ENCODE data around the gene CD84.
A peak's percentile ranks its signal among the peaks of the same experiment; 100 is the strongest.

The CD84 gene

DNA sequence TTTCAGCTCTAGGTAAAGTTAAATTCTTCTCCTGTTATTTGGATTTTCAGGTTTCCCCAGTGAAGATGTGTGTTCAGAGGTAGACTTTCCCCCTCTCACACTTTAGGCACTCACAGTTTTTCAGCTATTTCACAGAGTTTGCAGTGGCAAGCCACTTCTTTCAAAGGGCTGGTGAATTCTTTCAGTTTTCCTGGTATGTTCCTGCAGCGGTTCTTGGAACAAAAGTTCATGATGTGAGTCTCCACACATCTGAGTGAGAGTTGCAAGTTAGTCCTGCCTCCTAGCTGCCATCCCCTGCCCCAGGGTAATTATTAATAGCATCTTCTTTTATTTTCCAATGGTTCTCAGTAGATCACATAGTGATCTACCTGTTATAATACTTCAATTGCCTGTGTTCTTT lies 27.3 kb upstream of the CD84 start:
- H4K91ac ChIP-seq (ENCODE audit: low read depth, low read length), result no peak overlapping the region

GRCh38 chr1:160605792-160606479 lies 26.6 kb upstream of the CD84 start:
- H2AK5ac ChIP-seq (ENCODE audit: low read length), result no peak overlapping the region
- WGBS (ENCODE audit: extremely low coverage, insufficient coverage, insufficient read length), result no CpG with 5 or more reads among the region's 4 CpGs
- H2AFZ ChIP-seq (ENCODE audit: insufficient read depth, low read length, poor library complexity), result no peak overlapping the region
- H3K14ac ChIP-seq (ENCODE audit: low read length), result no peak overlapping the region
- no peak overlapping the region for H2BK12ac ChIP-seq (ENCODE audit: low read length)
- H3K23ac ChIP-seq (ENCODE audit: low read length), result no peak overlapping the region
- H3K27ac ChIP-seq (ENCODE audit: low read depth, low read length), result no peak overlapping the region
- H3K79me1 ChIP-seq (ENCODE audit: low read length), result no peaks in the 10 kb centered on the region
- no peaks in the 10 kb centered on the region for H3K4me1 ChIP-seq (ENCODE audit: control insufficient read depth in 1 of 2, insufficient read depth in 2 of 2, low read length in 2 of 2)
- no peak overlapping the region for H4K8ac ChIP-seq (ENCODE audit: low read depth, low read length)
- no peaks in the 10 kb centered on the region for H3K79me2 ChIP-seq (ENCODE audit: control insufficient read depth, insufficient read depth, low read length, poor library complexity)
- H3K27me3 ChIP-seq (ENCODE audit: insufficient read depth, low read length), result no peaks in the 10 kb centered on the region
- DNase-seq, result peak in 1 of 2 donors; percentile 31
- H4K12ac ChIP-seq (ENCODE audit: low read depth, low read length), result no peak overlapping the region
- no peak overlapping the region for H3K4me3 ChIP-seq (ENCODE audit: low read depth, low read length)
- H3K4me2 ChIP-seq (ENCODE audit: low read length), result no peak overlapping the region
- H3K18ac ChIP-seq (ENCODE audit: low read length), result no peak overlapping the region
- H3K4ac ChIP-seq (ENCODE audit: low read depth, low read length), result no peak overlapping the region
- H2BK120ac ChIP-seq (ENCODE audit: insufficient read depth, low read length, poor library complexity), result no peak overlapping the region
- no peaks in the 10 kb centered on the region for H3K36me3 ChIP-seq (ENCODE audit: control insufficient read depth in 1 of 2, insufficient read depth in 2 of 2, low read length in 2 of 2)
- no peaks in the 10 kb centered on the region for H3K9me3 ChIP-seq (ENCODE audit: insufficient read depth, low read depth, low read length)
- H3K9ac ChIP-seq (ENCODE audit: low read length), result no peak overlapping the region
- H2BK5ac ChIP-seq (ENCODE audit: low read depth, low read length, poor library complexity), result no peak overlapping the region
- no peak overlapping the region for H4K91ac ChIP-seq (ENCODE audit: low read depth, low read length)

More for the DNA sequence above, 27.3 kb upstream of the CD84 start:
- no peaks in the 10 kb centered on the region for H3K4me1 ChIP-seq (ENCODE audit: control insufficient read depth in 1 of 2, insufficient read depth in 2 of 2, low read length in 2 of 2)
- no peaks in the 10 kb centered on the region for H3K36me3 ChIP-seq (ENCODE audit: control insufficient read depth in 1 of 2, insufficient read depth in 2 of 2, low read length in 2 of 2)
- no peak overlapping the region for H2BK12ac ChIP-seq (ENCODE audit: low read length)
- H3K79me2 ChIP-seq (ENCODE audit: control insufficient read depth, insufficient read depth, low read length, poor library complexity), result no peaks in the 10 kb centered on the region
- no peak overlapping the region for H3K9ac ChIP-seq (ENCODE audit: low read length)
- DNase-seq, result peak; percentile 40 to 80
- no peak overlapping the region for H2BK5ac ChIP-seq (ENCODE audit: low read depth, low read length, poor library complexity)
- H3K27me3 ChIP-seq (ENCODE audit: insufficient read depth, low read length), result no peaks in the 10 kb centered on the region
- H3K14ac ChIP-seq (ENCODE audit: low read length), result no peak overlapping the region
- H3K79me1 ChIP-seq (ENCODE audit: low read length), result no peaks in the 10 kb centered on the region
- no peak overlapping the region for H4K8ac ChIP-seq (ENCODE audit: low read depth, low read length)
- H3K27ac ChIP-seq (ENCODE audit: low read depth, low read length), result no peak overlapping the region
- H4K12ac ChIP-seq (ENCODE audit: low read depth, low read length), result no peak overlapping the region
- no peak overlapping the region for H3K4me3 ChIP-seq (ENCODE audit: low read depth, low read length)
- no CpG with 5 or more reads among the region's 1 CpG for WGBS (ENCODE audit: extremely low coverage, insufficient coverage, insufficient read length)
- no peak overlapping the region for H3K18ac ChIP-seq (ENCODE audit: low read length)
- no peak overlapping the region for H2AK5ac ChIP-seq (ENCODE audit: low read length)
- H2BK120ac ChIP-seq (ENCODE audit: insufficient read depth, low read length, poor library complexity), result no peak overlapping the region
- no peak overlapping the region for H3K23ac ChIP-seq (ENCODE audit: low read length)
- no peak overlapping the region for H3K4me2 ChIP-seq (ENCODE audit: low read length)
- no peak overlapping the region for H3K4ac ChIP-seq (ENCODE audit: low read depth, low read length)
- H3K9me3 ChIP-seq (ENCODE audit: insufficient read depth, low read depth, low read length), result no peaks in the 10 kb centered on the region
- H2AFZ ChIP-seq (ENCODE audit: insufficient read depth, low read length, poor library complexity), result no peak overlapping the region

DNA sequence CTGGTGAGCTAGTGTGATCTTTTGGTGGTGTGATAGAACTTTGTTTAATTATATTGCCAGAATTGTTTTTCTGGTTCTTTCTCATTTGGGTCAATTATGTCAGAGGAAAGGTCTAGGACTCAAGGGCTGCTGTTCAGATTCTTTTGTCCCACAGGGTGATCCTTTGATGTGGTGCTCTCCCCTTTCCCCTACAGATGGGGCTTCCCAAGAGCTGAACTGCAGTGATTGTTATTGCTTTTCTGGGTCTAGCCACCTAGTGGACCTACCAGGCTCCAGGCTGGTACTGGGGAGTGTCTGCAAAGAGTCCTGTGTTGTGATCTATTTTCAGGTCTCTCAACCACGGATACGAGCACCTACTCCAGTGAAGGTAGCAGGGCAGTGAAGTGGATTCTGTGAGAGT lies 25.9 kb upstream of the CD84 start:
- no CpG with 5 or more reads among the region's 2 CpGs for WGBS (ENCODE audit: extremely low coverage, insufficient coverage, insufficient read length)
- Histone ChIP-seq H2AK5ac (ENCODE audit: low read length) (no peak overlapping the region), H3K79me2 (ENCODE audit: control insufficient read depth, insufficient read depth, low read length, poor library complexity) (no peaks in the 10 kb centered on the region), H3K18ac (ENCODE audit: low read length) (no peak overlapping the region), H3K4ac (ENCODE audit: low read depth, low read length) (no peak overlapping the region), H3K79me1 (ENCODE audit: low read length) (no peaks in the 10 kb centered on the region), H2BK120ac (ENCODE audit: insufficient read depth, low read length, poor library complexity) (no peak overlapping the region), H4K8ac (ENCODE audit: low read depth, low read length) (no peak overlapping the region), H2BK5ac (ENCODE audit: low read depth, low read length, poor library complexity) (no peak overlapping the region), H3K4me3 (ENCODE audit: low read depth, low read length) (no peak overlapping the region), H3K27ac (ENCODE audit: low read depth, low read length) (no peak overlapping the region), H2AFZ (ENCODE audit: insufficient read depth, low read length, poor library complexity) (no peak overlapping the region), H3K14ac (ENCODE audit: low read length) (no peak overlapping the region), H3K36me3 (ENCODE audit: control insufficient read depth in 1 of 2, insufficient read depth in 2 of 2, low read length in 2 of 2) (no peaks in the 10 kb centered on the region), H3K9ac (ENCODE audit: low read length) (no peak overlapping the region), H3K23ac (ENCODE audit: low read length) (no peak overlapping the region), H4K12ac (ENCODE audit: low read depth, low read length) (no peak overlapping the region), H3K4me2 (ENCODE audit: low read length) (no peak overlapping the region), H3K27me3 (ENCODE audit: insufficient read depth, low read length) (no peaks in the 10 kb centered on the region), H3K4me1 (ENCODE audit: control insufficient read depth in 1 of 2, insufficient read depth in 2 of 2, low read length in 2 of 2) (no peaks in the 10 kb centered on the region), H2BK12ac (ENCODE audit: low read length) (no peak overlapping the region), H4K91ac (ENCODE audit: low read depth, low read length) (no peak overlapping the region), H3K9me3 (ENCODE audit: insufficient read depth, low read depth, low read length) (no peaks in the 10 kb centered on the region)
- no peak for DNase-seq

- no peak overlapping the region for H3K9ac ChIP-seq (ENCODE audit: low read length)
- H2BK120ac ChIP-seq (ENCODE audit: insufficient read depth, low read length, poor library complexity), result no peak overlapping the region
- H2AK5ac ChIP-seq (ENCODE audit: low read length), result no peak overlapping the region
- no peaks in the 10 kb centered on the region for H3K9me3 ChIP-seq (ENCODE audit: insufficient read depth, low read depth, low read length)
- H3K4ac ChIP-seq (ENCODE audit: low read depth, low read length), result no peak overlapping the region
- no peak overlapping the region for H4K8ac ChIP-seq (ENCODE audit: low read depth, low read length)
- H3K23ac ChIP-seq (ENCODE audit: low read length), result no peak overlapping the region
- no peak overlapping the region for H3K27ac ChIP-seq (ENCODE audit: low read depth, low read length)
- no peak overlapping the region for H2BK12ac ChIP-seq (ENCODE audit: low read length)
- H3K4me2 ChIP-seq (ENCODE audit: low read length), result no peak overlapping the region
- H3K18ac ChIP-seq (ENCODE audit: low read length), result no peak overlapping the region
- no peaks in the 10 kb centered on the region for H3K27me3 ChIP-seq (ENCODE audit: insufficient read depth, low read length)
- no peaks in the 10 kb centered on the region for H3K36me3 ChIP-seq (ENCODE audit: control insufficient read depth in 1 of 2, insufficient read depth in 2 of 2, low read length in 2 of 2)
- no peak overlapping the region for H2BK5ac ChIP-seq (ENCODE audit: low read depth, low read length, poor library complexity)
- DNase-seq, result no peak
- no peaks in the 10 kb centered on the region for H3K4me1 ChIP-seq (ENCODE audit: control insufficient read depth in 1 of 2, insufficient read depth in 2 of 2, low read length in 2 of 2)
- H4K91ac ChIP-seq (ENCODE audit: low read depth, low read length), result no peak overlapping the region
- H3K14ac ChIP-seq (ENCODE audit: low read length), result no peak overlapping the region
- H3K79me2 ChIP-seq (ENCODE audit: control insufficient read depth, insufficient read depth, low read length, poor library complexity), result no peaks in the 10 kb centered on the region
- no peak overlapping the region for H3K4me3 ChIP-seq (ENCODE audit: low read depth, low read length)
- H3K79me1 ChIP-seq (ENCODE audit: low read length), result no peaks in the 10 kb centered on the region
- H4K12ac ChIP-seq (ENCODE audit: low read depth, low read length), result no peak overlapping the region
- H2AFZ ChIP-seq (ENCODE audit: insufficient read depth, low read length, poor library complexity), result no peak overlapping the region
- WGBS (ENCODE audit: extremely low coverage, insufficient coverage, insufficient read length), result no CpG with 5 or more reads among the region's 2 CpGs
Observed at GRCh38 chr1:160597705-160598104, 18.4 kb upstream of the CD84 start.

Measured in trophoblast cell (in vitro differentiated cells and primary cell).